HG02981 (cell line): ENCODE data around the gene PSKH1.
"Not testable (repeated sequence)": the region's sequence is repeated elsewhere in the genome, so short reads cannot be mapped to it uniquely, and the experiment has no call there.

Experiments
- ATAC-seq: cut with Tn5 transposase; IDR thresholded peaks from one replicate; pipeline ENCODE4 v1.9.1; 2021; ENCODE audit warnings: mild to moderate bottlenecking, moderate library complexity; ENCODE audit not compliant: unreplicated experiment

The PSKH1 gene

DNA sequence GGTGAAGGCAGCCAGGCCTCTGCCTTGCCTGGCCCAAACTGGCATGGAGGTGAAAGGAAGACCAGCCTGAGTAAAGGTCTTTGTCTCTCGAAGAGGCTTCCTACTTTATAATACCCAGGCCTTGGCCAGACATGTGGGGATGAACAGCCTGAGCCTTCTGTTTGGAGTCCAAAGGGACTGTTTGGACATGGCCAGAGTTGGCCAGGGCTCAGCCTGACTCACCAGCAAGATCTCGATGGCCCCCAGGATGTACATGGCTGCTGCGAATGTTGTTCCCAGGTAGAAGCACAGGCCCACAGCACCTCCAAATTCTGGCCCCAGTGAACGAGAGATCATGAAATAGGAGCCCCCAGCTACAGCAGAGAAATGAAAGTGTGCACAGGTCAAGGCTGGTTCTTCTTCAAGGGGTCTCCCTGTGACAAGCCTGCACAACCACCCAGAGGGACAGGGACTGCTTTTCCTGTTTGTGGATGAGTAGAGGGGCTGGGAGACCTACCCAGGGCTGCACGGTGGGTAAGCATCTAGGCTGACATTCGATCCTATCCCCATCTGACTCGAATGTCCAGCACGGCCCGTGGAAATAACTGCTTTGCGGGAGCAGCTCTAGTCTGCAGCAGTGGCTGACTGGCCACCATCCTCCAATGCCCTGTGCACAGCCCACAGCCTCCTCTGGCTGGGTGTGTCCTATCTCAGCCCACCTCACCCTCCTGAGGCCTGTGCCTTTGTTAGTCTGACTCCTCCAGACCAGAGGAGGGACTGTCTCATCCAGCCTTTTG is 61.6 kb downstream of the PSKH1 start:
- ATAC-seq = no peak

GRCh38 chr16:67957622-67958021 is 64.6 kb downstream of the PSKH1 start:
- ATAC-seq = no peak

DNA sequence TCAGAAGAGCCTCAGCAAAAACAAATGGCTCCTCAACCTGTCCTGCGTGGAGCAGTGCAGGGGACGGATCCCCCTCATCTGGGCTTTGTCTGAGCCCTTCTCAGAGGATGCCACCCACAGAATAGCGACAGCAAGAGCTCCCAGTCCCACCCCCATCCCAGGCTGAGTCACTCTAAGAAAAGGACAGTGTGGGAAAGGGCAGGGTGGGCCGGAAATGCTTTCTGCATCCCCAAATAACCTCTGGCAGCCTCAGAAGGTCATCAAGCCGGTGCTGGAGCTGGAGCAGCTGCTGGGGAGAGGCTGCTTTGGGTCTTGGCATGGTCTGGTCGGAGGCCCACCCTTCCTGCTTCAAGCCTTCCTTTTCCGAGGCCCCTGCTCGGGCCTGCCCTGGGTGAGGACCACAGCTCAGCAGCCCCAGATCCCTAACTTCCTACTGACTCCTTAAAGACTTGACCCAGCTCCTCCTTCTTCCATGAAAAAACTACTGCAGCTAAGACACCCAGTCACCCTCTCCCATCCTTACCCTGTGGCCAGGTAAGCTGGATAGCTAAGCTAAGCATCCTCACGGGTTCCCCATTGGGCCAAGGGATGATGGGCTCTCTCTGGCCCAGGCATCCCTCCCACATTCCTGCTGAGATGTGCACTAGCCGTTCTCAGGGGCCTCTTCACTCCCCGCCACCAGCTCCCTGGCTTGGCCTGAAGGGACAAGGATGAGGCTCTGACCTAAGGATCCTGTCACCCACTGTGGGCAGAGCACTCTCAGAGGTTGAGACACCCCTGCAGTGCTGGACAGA is 66.7 kb downstream of the PSKH1 start:
- no peak for ATAC-seq

DNA sequence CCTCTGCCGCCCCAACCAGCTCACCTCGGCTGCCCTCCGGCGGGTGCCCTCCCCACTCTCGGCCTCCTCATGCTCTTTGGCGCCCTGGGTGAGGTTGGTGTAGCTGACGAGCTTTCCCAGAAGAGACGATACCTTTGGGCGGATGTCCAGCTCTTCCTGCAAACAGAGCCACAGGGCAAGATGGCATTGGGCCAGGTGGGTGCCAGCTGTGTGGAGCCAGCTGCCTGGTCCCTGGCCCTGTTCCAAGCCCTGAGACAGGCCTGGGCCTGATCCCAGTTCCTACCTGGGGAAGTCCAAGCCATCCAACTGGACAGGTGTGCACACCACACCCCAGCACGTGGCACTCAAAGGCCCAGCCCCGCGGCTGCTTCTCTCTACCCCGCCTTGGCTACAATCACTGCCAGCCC is 68.5 kb downstream of the PSKH1 start:
- ATAC-seq = no peak

DNA sequence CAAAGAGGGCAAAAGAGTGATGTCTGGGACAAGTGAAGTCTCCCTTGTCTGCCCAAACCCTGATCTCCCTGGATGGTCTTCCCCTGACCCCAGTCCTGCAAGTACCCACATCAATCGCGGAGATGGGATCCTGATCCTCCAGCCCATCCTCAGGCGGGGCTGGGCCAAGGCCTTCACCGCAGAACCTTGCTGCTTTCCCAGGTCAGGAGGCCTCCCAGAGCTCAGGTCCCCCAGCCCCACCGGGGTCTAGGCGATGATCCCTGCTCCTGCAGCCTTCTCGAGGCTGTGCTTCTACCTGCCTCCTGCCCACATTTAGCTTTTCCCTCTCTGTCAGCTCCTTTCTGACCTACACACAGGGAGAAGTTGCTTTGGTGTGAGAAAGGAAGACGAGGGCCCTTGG is 69.1 kb downstream of the PSKH1 start:
- no peak for ATAC-seq

DNA sequence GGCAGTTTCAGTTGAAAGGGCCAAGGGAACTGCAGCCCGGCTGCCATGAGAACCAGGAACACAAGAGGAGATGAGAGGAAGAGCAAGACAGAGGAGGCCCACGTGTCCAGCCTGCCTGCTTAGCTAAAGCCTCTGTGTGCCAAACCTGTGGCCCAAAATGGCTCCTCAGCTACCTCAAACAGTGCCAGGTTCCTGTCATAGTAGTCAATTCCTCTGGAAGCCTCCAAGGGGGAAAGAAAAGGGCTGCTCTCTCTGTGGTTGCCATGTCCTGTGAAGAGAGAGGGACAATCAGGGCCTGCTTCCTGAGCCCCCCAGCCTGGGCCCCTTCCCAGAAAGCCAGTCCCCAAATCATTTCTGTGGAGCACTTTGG is 70.2 kb downstream of the PSKH1 start:
- ATAC-seq = no peak

DNA sequence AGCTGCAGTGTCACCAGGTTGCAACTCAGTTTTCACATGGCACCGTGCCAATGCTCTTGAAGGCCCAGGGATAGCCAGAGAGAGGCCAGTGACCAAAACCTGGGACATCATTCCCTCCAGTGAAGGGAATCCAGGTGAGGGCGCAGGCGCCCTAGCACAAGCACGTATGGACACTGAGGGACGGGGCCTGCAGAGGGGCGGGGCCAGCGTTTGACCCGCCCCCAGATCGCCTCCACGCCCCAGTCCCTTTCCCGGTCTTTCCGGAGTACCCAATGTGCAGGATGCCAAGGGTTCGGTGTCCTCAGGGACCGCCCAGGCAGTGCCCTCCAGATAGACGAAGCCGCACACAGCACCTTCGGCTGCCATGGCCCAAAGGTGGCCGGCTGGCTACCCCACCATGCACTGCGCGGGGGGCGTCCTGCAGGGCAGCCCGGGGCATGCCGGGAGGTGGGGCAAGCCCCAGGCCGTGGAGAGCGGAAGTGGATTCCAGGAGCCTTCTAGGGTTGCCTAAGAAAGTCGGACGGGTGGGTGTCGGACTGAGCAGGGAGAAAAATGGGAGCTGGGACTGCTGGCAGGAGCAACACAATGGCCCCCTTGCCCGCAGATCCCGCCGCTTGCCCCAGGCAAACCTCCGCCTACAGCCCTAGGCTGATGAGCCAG is 70.7 kb downstream of the PSKH1 start:
- no peak for ATAC-seq

- no peak for ATAC-seq
These were observed 71.5 kb downstream of the PSKH1 start for GRCh38 chr16:67964477-67965131.

DNA sequence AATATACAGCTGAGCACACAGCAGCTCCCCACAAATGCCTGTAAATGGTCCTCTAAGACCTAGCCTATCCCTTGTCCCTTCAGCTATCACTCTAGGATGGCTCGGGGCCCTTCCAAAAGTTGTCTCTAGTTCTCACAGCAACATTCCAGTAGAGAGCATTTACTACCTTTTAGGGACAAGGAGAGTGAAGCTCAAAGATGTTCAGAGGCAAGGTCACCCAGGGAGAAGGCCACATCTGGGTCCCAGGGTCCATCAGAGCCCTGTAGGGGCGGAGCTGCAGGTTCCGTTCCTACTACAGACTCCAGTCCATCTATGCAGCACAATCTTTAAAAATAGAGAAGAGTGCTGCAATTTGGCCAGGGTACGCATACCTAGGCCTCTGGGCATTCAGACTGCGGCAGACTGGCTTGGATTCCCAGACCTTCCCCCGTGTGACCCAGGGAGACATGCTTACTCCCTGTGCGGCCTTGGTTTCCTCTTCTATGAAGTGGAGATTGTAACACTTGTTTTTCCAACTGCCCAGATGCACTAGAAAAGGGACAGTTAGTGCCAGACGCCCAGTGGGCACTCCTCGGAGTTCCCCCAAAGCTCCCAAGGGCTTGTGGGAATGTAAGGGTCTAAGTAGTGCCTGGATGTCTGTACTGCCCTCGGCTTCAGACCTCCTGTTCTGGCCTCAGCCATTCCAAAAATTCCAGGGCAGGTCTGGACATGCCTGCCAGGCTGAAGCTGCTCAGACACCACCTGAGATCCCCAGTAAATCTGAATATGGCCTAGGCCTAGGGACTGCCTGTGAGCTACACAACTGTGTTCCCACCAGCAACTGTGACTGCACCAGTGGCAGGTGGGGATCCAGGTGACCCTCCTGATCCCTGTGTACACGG is 72.9 kb downstream of the PSKH1 start:
- no peak for ATAC-seq

DNA sequence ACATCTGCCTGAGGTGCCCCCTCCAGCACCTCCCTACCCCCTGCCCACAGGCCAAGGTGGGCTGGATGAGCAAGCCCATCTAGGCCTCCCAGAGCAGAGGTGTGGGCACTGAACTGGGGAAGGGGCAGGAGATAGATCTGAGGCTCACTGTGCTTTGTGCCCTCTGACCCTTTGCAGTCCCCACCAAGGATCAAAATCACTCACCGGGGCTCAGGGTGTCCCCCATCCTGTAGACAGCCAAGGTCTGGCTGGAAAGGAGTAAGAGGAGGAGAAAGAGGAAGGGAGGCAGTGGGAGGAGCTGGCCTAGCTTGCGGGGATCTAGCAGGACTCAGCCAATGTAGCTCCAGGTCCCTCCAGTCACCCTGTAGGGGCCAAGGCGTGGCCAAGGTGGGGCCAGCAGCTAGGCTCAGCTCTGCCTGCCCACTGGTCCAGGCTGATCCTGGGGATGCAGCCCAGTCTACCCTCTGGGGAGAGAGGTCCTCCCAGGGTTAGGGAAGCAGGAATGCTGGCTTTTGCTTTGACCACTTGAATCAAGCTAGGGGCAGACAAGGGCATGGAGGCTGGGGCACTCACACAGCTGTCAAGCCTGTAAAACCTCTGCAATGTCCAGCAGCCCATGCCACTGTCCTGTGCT is 73.6 kb downstream of the PSKH1 start:
- ATAC-seq = no peak

GRCh38 chr16:67967183-67967957 is 74.3 kb downstream of the PSKH1 start:
- ATAC-seq = no peak

DNA sequence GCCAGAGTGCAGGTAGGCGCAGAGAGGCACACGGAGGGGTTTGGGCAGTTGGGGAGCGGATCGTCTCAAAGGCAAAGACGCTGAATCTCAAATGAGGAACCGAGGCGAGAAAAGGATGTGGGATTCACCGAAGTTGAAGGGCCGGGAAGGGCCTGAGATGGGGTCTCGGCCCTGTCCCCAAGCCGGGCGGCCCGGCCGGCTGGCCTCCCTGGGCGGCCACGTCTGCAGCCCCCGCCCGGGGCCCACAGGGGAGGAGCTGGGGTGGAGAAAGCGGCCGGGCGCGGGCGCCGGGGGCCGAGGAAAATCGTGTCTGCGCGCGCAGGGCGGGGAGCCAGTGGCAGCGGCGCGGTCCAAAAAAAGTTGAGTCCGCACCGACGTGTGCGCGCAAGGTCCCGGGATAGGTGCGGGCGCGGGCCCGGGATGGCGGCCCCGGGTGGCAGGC is 74.9 kb downstream of the PSKH1 start:
- peak; percentile 25 for ATAC-seq

DNA sequence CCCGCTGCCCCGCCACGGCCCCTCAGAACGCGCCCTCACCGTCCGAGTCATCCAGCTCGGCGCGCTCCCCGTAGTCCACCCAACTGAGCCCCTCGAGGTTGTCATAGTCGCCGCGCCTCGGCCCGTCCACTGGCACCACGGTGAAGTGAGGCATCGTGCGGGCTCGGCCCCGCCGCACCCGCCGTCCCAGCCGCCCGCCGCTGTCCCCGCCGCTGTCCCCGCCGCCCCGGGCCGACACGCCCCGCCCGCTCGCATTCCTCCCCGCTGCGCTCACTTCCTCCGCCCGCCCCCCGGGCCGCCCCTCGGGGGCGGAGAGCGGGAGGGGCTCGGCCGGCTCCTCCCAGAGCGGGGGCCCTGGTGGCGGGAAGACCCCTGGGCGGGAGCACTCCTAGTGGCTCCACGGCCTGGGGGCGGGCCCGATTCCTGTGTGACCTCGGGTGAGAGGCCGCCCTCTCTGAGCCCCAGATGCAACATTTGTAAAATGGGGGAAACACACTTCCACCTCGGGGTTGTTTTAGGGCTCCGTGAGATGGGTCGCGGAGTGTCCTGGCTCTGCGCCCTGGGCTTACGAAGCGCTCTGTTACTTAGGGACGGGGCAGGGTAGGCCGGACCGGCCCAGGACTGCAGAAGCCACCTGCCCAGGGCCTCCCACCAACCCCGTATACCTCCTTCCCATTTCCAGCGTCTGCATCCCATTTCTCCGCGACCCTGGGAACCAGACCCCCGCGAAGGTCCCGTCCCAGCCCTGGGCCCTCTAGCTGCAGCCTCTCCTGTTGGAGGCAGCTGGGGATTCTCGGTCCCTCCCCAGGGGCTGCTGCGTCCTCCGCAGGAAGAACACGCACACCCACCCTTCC is 75.6 kb downstream of the PSKH1 start, which contains the start of gene SLC12A4:
SLC12A4 (minus strand) TSS at position 238 of the 854 bp plus-strand sequence; CDS start at position 154, 84 bp downstream.
- peak; percentile 74 for ATAC-seq

- no peak for ATAC-seq
These were observed 76.4 kb downstream of the PSKH1 start for GRCh38 chr16:67969254-67970039.

- no peak for ATAC-seq
These were observed 78.1 kb downstream of the PSKH1 start for GRCh38 chr16:67971111-67971510.

GRCh38 chr16:67972285-67972684 is 79.2 kb downstream of the PSKH1 start:
- not testable (repeated sequence) for ATAC-seq
